ENCODE data around the gene FAM3C.

Gene FAM3C

DNA sequence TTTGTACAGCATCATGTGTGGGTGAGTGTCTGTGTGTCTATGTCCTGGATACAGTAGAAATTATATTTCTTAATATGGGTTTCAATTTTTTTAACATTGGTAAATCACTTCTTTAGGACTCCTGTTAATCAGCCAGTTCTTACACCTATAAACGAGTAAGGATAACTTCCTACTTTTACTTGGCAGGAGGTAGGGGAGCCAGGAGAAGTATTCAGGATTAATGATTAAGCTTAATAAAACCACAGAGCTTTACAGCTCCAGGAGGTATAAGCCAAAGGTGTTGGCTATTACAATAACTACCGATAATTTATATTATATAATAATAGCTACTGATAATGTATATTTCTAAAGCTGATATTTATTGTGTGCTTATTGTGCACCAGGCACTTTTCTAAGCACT, 1.7 kb upstream of the FAM3C start:
- ATAC-seq: no peak
- TF ChIP-seq ZFP3 (CRISPR knock-in tag; IDR thresholded peaks at IDR 0.05): no peak
- TF ChIP-seq SNAI2 (CRISPR knock-in tag; IDR thresholded peaks at IDR 0.05): no peak
- TF ChIP-seq TCF4 (CRISPR knock-in tag; IDR thresholded peaks at IDR 0.05; ENCODE audit: borderline replicate concordance): no peak
- TF ChIP-seq ZC3H10 (CRISPR knock-in tag; IDR thresholded peaks at IDR 0.05): no peak
- TF ChIP-seq PPARA (CRISPR knock-in tag; IDR thresholded peaks at IDR 0.05; ENCODE audit: borderline replicate concordance): no peak
- TF ChIP-seq PATZ1 (CRISPR knock-in tag; IDR thresholded peaks at IDR 0.05; ENCODE audit: borderline replicate concordance): no peak
- no peak for TF ChIP-seq RARB (CRISPR knock-in tag; IDR thresholded peaks at IDR 0.05)
- TF ChIP-seq ESRRG (CRISPR knock-in tag; IDR thresholded peaks at IDR 0.05): no peak
- TF ChIP-seq, protein P1, sequence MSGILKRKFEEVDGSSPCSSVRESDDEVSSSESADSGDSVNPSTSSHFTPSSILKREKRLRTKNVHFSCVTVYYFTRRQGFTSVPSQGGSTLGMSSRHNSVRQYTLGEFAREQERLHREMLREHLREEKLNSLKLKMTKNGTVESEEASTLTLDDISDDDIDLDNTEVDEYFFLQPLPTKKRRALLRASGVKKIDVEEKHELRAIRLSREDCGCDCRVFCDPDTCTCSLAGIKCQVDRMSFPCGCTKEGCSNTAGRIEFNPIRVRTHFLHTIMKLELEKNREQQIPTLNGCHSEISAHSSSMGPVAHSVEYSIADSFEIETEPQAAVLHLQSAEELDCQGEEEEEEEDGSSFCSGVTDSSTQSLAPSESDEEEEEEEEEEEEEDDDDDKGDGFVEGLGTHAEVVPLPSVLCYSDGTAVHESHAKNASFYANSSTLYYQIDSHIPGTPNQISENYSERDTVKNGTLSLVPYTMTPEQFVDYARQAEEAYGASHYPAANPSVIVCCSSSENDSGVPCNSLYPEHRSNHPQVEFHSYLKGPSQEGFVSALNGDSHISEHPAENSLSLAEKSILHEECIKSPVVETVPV (CRISPR knock-in tag; IDR thresholded peaks at IDR 0.05): no peak
- no peak for TF ChIP-seq ZFP30 (CRISPR knock-in tag; IDR thresholded peaks at IDR 0.05)
- TF ChIP-seq ARNTL (CRISPR knock-in tag; IDR thresholded peaks at IDR 0.05; ENCODE audit: borderline replicate concordance, low read depth): no peak
- no peak for TF ChIP-seq ISL1 (CRISPR knock-in tag; IDR thresholded peaks at IDR 0.05)
- TF ChIP-seq OSR1 (CRISPR knock-in tag; IDR thresholded peaks at IDR 0.05): no peak
- TF ChIP-seq TSHZ2 (CRISPR knock-in tag; IDR thresholded peaks at IDR 0.05): no peak
- no peak for TF ChIP-seq CSDC2 (CRISPR knock-in tag; IDR thresholded peaks at IDR 0.05)
- TF ChIP-seq BACH2 (CRISPR knock-in tag; IDR thresholded peaks at IDR 0.05; ENCODE audit: borderline replicate concordance): no peak
- no peak for TF ChIP-seq CREB5 (CRISPR knock-in tag; IDR thresholded peaks at IDR 0.05; ENCODE audit: low read depth)
- TF ChIP-seq GLIS3 (CRISPR knock-in tag; IDR thresholded peaks at IDR 0.05): no peak

DNA sequence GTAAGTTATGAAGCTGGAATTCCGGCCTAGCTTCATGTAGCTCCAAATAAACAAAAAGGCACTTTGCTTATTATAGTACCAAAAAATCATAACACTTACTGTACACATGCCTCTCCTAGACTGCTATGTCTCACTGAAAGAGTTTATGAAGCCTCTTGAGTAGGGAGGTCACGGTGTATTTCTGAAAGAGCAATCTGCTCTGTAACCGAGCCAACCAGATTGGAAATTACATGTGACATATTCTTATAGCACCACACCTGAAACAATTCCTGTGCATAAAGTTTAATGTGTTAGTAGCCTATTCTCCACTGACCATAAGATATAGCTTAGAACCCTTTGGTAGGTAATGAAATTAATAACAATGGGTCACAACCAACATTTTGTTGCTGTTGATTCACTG, 1.3 kb upstream of the FAM3C start:
- no peak for ATAC-seq
- TF ChIP-seq ZNF565 (CRISPR knock-in tag; conservative IDR thresholded peaks at IDR 0.05; ENCODE audit: low read depth): no peak

DNA sequence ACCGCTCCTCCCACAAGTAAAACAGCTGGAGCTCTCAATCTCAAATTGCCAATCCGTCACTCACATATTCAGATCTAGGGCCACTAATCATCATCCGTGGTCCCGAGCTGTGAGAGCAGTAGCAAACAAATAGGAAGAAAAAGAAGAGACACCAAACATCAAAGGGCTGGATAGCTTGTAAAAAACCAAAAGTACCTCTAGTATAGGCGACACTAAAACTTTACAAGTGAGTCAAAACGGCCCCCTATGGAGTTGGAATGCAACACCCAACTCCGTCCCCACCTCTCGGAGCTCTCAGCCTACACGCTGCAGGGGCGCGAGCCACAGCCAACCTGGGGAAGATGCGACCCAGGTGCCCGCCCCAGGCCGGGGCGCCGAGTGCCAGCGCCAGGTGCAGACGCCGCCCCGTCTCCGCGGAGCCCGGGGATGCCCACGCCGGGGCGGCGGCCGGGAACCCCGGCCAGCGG, 581 bp downstream of the FAM3C start:
- no peak for ATAC-seq
- no peak for TF ChIP-seq SNAI2 (CRISPR knock-in tag; IDR thresholded peaks at IDR 0.05)
- TF ChIP-seq ISL1 (CRISPR knock-in tag; IDR thresholded peaks at IDR 0.05): no peak
- TF ChIP-seq PPARA (CRISPR knock-in tag; IDR thresholded peaks at IDR 0.05; ENCODE audit: borderline replicate concordance): no peak
- no peak for TF ChIP-seq PATZ1 (CRISPR knock-in tag; IDR thresholded peaks at IDR 0.05; ENCODE audit: borderline replicate concordance)
- TF ChIP-seq TOX (CRISPR knock-in tag; IDR thresholded peaks at IDR 0.05; ENCODE audit: borderline replicate concordance): no peak
- TF ChIP-seq, protein P1 (CRISPR knock-in tag; IDR thresholded peaks at IDR 0.05): no peak
- TF ChIP-seq ZFP30 (CRISPR knock-in tag; IDR thresholded peaks at IDR 0.05): no peak
- TF ChIP-seq TSHZ2 (CRISPR knock-in tag; IDR thresholded peaks at IDR 0.05): no peak
- no peak for TF ChIP-seq CREB5 (CRISPR knock-in tag; IDR thresholded peaks at IDR 0.05; ENCODE audit: low read depth)
- no peak for TF ChIP-seq ZC3H10 (CRISPR knock-in tag; IDR thresholded peaks at IDR 0.05)
- TF ChIP-seq ESRRG (CRISPR knock-in tag; IDR thresholded peaks at IDR 0.05): no peak
- no peak for TF ChIP-seq RARB (CRISPR knock-in tag; IDR thresholded peaks at IDR 0.05)
- no peak for TF ChIP-seq BACH2 (CRISPR knock-in tag; IDR thresholded peaks at IDR 0.05; ENCODE audit: borderline replicate concordance)
- no peak for TF ChIP-seq ZNF70 (CRISPR knock-in tag; IDR thresholded peaks at IDR 0.05)

All from SK-N-SH treated with all-trans-retinoic acid at 6 μM for 48 hours (cell line).